Measurements from ENCODE around the gene MAP7D3. TPM values are rescaled to one million over a fixed set of nuclear protein-coding genes. Genes with fewer than 3 reads are reported as not detected.
"Not testable (repeated sequence)": the region's sequence is repeated elsewhere in the genome, so short reads cannot be mapped to it uniquely, and the experiment has no call there.

MAP7D3 gene
- total and polyA plus RNA-seq, 5 donors, result 5.9 to 13.8 (median 11.3) TPM

- no peaks in the 10 kb centered on the region for H3K9me3 ChIP-seq (ENCODE audit: control insufficient read depth, low read length)
- no peaks in the 10 kb centered on the region for H3K4me1 ChIP-seq (ENCODE audit: control insufficient read depth, insufficient read depth, low read length)
- WGBS, result 47% methylated on average over 5 of the region's 5 CpGs
- peak in 1 of 2 donors; percentile 76 for ATAC-seq
- no peak overlapping the region for H3K4me3 ChIP-seq (ENCODE audit: low read length)
- no peaks in the 10 kb centered on the region for H3K27me3 ChIP-seq (ENCODE audit: control insufficient read depth, insufficient read depth)
- DNase-seq, result peak in 1 of 3 donors; percentile 57
- intact Hi-C loops (cut with DNase I), result no loop called here
- H3K27ac ChIP-seq (ENCODE audit: low read length), result no peak overlapping the region
Observed at GRCh38 chrX:136255541-136255940, 4.3 kb upstream of the MAP7D3 start.

DNA sequence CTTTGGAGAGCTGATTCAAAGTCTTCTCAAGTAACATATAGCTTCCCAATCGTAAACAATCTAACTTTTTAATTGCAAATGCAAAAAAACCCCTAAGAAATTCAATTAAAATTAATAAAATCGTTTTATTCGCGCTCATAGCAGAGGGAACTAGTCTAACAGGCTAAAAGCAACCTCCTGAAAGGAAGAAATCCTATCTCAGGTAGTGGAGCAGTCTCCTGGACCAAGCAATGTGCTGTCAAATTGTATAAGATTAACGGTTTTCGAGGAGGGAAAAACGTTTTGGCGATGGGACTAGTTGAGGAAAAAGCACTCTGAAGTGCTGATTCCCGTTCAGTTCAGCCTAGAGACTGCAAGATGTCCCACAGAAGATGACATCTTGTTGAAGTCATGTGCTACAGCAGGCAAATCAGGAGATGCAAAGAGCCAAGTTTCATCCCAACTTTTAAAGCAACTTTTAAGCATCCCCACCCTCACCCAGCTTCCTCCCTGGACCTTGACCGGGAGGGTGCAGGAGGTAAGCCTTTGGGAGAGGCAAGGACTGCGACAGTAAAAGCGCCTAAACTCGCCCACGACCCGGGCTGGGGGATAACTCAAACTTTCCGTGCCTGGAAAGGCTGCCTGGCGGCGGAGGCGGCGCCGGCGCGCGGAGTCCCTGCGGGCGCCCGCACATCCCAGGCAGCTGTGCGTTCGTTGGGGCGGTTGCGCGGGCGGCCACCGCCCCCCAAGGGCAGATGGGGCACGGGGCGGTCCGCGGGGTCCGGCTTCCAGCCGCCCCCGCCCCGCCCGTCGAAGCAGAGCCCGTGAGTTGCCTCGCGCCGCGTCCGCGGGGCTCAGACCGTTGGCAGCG, 784 bp downstream of the MAP7D3 start:
- intact Hi-C loops (cut with DNase I), result no loop called here

GRCh38 chrX:136246201-136246600, 5.0 kb downstream of the MAP7D3 start:
- Histone ChIP-seq H3K27me3 (ENCODE audit: control insufficient read depth, insufficient read depth) (no peaks in the 10 kb centered on the region), H3K4me1 (ENCODE audit: control insufficient read depth, insufficient read depth, low read length) (no peaks in the 10 kb centered on the region), H3K4me3 (ENCODE audit: low read length) (no peak overlapping the region), H3K9me3 (ENCODE audit: control insufficient read depth, low read length) (no peaks in the 10 kb centered on the region), H3K27ac (ENCODE audit: low read length) (no peak overlapping the region)
- ATAC-seq (no peak), DNase-seq (no peak)
- intact Hi-C loops (cut with DNase I), result no loop called here
- WGBS, result 74% methylated on average over 6 of the region's 6 CpGs

More for the DNA sequence above, 784 bp downstream of the MAP7D3 start:
- H3K9me3 ChIP-seq (ENCODE audit: control insufficient read depth, low read length), result no peaks in the 10 kb centered on the region
- ATAC-seq (peak; percentile 54 to 76), DNase-seq (peak in 1 of 3 donors; percentile 49)
- H3K4me3 ChIP-seq (ENCODE audit: low read length), result peak overlapping the region; percentile 79
- WGBS, result 6% methylated on average over 41 of the region's 53 CpGs
- H3K27me3 ChIP-seq (ENCODE audit: control insufficient read depth, insufficient read depth), result no peaks in the 10 kb centered on the region
- H3K27ac ChIP-seq (ENCODE audit: low read length), result peak overlapping the region; percentile 82
- no peaks in the 10 kb centered on the region for H3K4me1 ChIP-seq (ENCODE audit: control insufficient read depth, insufficient read depth, low read length)

GRCh38 chrX:136237849-136238248, 13.4 kb downstream of the MAP7D3 start:
- H3K9me3 ChIP-seq (ENCODE audit: control insufficient read depth, low read length); H3K27ac ChIP-seq (ENCODE audit: low read length); H3K4me1 ChIP-seq (ENCODE audit: control insufficient read depth, insufficient read depth, low read length); H3K4me3 ChIP-seq (ENCODE audit: low read length); DNase-seq; ATAC-seq; H3K27me3 ChIP-seq (ENCODE audit: control insufficient read depth, insufficient read depth); intact Hi-C loops (cut with DNase I): not testable (repeated sequence)
- 95% methylated on average over 2 of the region's 4 CpGs for WGBS

DNA sequence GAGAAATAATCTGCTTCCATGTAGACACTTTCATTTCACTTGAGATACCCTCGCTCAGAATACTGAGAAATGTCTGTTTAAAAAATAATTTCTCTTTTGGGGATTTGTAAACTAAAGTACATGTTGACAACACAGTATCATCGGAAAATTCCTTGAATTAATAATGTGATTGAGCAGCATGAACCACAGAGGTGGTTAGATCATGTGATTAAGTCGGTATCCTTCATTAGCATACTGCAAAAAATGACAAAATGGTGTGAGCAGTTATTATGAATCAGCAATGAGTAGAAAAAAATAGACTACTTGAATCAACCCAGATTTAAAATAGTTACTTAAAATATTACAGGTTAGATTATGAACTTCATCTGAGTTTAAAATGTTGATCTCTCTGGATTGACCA, 14.1 kb downstream of the MAP7D3 start:
- no peaks in the 10 kb centered on the region for H3K9me3 ChIP-seq (ENCODE audit: control insufficient read depth, low read length)
- intact Hi-C loops (cut with DNase I), result no loop called here
- ATAC-seq, result no peak
- 87% methylated on average over 3 of the region's 3 CpGs for whole genome bisulfite sequencing
- no peak overlapping the region for H3K4me3 ChIP-seq (ENCODE audit: low read length)
- H3K27me3 ChIP-seq (ENCODE audit: control insufficient read depth, insufficient read depth), result no peaks in the 10 kb centered on the region
- no peak overlapping the region for H3K27ac ChIP-seq (ENCODE audit: low read length)
- H3K4me1 ChIP-seq (ENCODE audit: control insufficient read depth, insufficient read depth, low read length), result no peaks in the 10 kb centered on the region
- DNase-seq, result no peak

DNA sequence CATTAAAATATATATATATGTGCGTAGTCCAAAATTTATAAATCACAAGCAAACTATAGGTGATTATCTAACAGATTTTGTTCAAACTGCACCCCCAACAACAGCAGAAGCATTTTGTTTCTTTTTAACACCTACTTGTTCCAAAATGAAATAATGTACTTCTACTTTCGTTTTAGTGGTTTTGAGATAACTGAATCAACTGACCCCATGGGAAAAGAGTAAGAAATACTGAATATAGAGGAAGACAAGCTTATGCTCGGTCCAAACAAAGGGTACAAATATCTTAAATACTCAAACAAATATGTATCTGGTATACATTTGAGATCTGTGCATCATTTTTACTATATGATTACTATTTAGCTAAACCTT, 22.4 kb downstream of the MAP7D3 start:
- H3K4me1 ChIP-seq (ENCODE audit: control insufficient read depth, insufficient read depth, low read length), result no peaks in the 10 kb centered on the region
- DNase-seq (no peak), ATAC-seq (no peak)
- intact Hi-C loops (cut with DNase I), result no loop called here
- H3K9me3 ChIP-seq (ENCODE audit: control insufficient read depth, low read length), result no peaks in the 10 kb centered on the region
- 59% methylated on average over 3 of the region's 3 CpGs for WGBS
- no peak overlapping the region for H3K4me3 ChIP-seq (ENCODE audit: low read length)
- no peak overlapping the region for H3K27ac ChIP-seq (ENCODE audit: low read length)
- no peaks in the 10 kb centered on the region for H3K27me3 ChIP-seq (ENCODE audit: control insufficient read depth, insufficient read depth)

DNA sequence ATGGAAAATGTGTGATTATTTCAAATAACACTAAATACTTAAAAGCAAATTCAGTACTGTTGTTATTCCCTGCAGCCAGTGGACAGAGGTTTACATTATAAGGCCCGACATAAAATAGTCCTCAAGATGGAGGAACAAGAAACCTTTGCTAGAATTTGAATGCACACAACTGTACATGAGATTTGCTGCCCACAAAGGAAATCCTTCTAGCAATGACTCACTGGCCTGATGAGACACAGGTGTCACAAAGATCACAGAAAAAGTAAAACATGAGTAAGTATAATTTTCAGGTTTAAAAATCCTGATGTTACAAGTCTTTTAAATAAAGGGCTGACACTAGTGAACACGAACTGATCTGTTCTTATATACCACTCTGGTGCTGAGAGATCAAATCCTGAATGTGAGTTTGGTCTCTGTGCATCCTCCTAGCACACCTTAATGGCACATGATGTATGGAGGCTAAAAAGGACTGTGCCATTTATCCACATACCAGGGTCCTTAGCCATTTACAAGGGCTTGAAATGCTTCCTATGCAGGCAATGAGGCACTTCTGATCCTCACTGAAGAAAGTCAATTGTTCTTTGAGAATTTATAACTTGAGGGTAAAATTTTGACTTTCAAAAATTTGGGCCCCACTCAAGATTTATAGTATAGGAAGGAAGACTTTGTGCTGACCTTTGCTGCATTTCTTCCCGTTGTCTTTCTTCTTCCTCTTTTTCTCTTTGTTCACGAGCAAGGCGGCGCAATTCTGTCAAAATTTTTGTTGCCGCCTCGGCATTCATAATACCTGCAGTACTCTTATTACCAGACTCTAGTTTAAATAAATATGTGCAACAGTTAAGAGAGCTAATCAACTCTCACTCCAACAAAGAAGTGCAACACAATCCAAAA, 23.0 kb downstream of the MAP7D3 start:
- WGBS, result 84% methylated on average over 8 of the region's 8 CpGs
- intact Hi-C loops (cut with DNase I), result no loop called here
- Histone ChIP-seq H3K4me1 (ENCODE audit: control insufficient read depth, insufficient read depth, low read length) (no peaks in the 10 kb centered on the region), H3K9me3 (ENCODE audit: control insufficient read depth, low read length) (no peaks in the 10 kb centered on the region), H3K27ac (ENCODE audit: low read length) (no peak overlapping the region), H3K4me3 (ENCODE audit: low read length) (no peak overlapping the region), H3K27me3 (ENCODE audit: control insufficient read depth, insufficient read depth) (no peaks in the 10 kb centered on the region)
- DNase-seq (no peak), ATAC-seq (no peak)

GRCh38 chrX:136227074-136227473, 24.1 kb downstream of the MAP7D3 start:
- H3K4me1 ChIP-seq (ENCODE audit: control insufficient read depth, insufficient read depth, low read length), result no peaks in the 10 kb centered on the region
- intact Hi-C loops (cut with DNase I), result no loop called here
- DNase-seq (no peak), ATAC-seq (no peak)
- no peaks in the 10 kb centered on the region for H3K27me3 ChIP-seq (ENCODE audit: control insufficient read depth, insufficient read depth)
- H3K9me3 ChIP-seq (ENCODE audit: control insufficient read depth, low read length), result no peaks in the 10 kb centered on the region
- H3K27ac ChIP-seq (ENCODE audit: low read length), result no peak overlapping the region
- no peak overlapping the region for H3K4me3 ChIP-seq (ENCODE audit: low read length)

- Histone ChIP-seq H3K27ac (ENCODE audit: low read length) (no peak overlapping the region), H3K27me3 (ENCODE audit: control insufficient read depth, insufficient read depth) (no peaks in the 10 kb centered on the region), H3K9me3 (ENCODE audit: control insufficient read depth, low read length) (no peaks in the 10 kb centered on the region), H3K4me1 (ENCODE audit: control insufficient read depth, insufficient read depth, low read length) (no peaks in the 10 kb centered on the region), H3K4me3 (ENCODE audit: low read length) (no peak overlapping the region)
- WGBS, result 91% methylated on average over 3 of the region's 3 CpGs
- intact Hi-C loops (cut with DNase I), result no loop called here
- DNase-seq (no peak), ATAC-seq (no peak)
Observed at GRCh38 chrX:136221851-136222513, 29.2 kb downstream of the MAP7D3 start.

DNA sequence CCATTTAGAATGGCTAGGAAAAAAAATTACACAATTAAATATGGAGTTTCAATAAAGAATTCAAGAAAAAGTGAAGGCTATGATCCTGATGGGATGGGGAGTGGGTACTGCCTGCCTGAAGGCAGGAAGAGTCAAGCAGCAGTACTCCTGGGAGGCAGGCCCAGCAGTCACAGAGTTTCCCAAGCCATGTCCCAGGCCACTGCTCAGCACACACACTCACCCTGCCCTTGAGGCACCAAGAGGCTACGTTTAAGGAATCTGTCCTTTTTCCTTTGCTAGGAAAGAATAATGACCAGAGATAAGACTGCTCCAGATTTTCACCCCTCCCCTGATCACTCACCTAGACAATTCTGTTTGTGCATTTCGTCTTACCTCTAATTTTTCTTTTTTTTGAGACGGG, 30.2 kb downstream of the MAP7D3 start:
- Histone ChIP-seq H3K27me3 (ENCODE audit: control insufficient read depth, insufficient read depth) (no peaks in the 10 kb centered on the region), H3K9me3 (ENCODE audit: control insufficient read depth, low read length) (no peaks in the 10 kb centered on the region), H3K4me3 (ENCODE audit: low read length) (no peak overlapping the region), H3K4me1 (ENCODE audit: control insufficient read depth, insufficient read depth, low read length) (no peaks in the 10 kb centered on the region), H3K27ac (ENCODE audit: low read length) (no peak overlapping the region)
- 74% methylated on average over 3 of the region's 3 CpGs for WGBS
- intact Hi-C loops (cut with DNase I), result no loop called here
- ATAC-seq (no peak), DNase-seq (no peak)

GRCh38 chrX:136220540-136220939, 30.7 kb downstream of the MAP7D3 start:
- Histone ChIP-seq H3K27me3 (ENCODE audit: control insufficient read depth, insufficient read depth) (no peaks in the 10 kb centered on the region), H3K4me1 (ENCODE audit: control insufficient read depth, insufficient read depth, low read length) (no peaks in the 10 kb centered on the region), H3K27ac (ENCODE audit: low read length) (no peak overlapping the region), H3K4me3 (ENCODE audit: low read length) (no peak overlapping the region), H3K9me3 (ENCODE audit: control insufficient read depth, low read length) (no peaks in the 10 kb centered on the region)
- DNase-seq (no peak), ATAC-seq (no peak)
- 83% methylated on average over 4 of the region's 4 CpGs for WGBS
- intact Hi-C loops (cut with DNase I), result no loop called here
